DOHH2 (cell line): Measurements from ENCODE around the gene WDR76.
"Not testable (repeated sequence)": the region's sequence is repeated elsewhere in the genome, so short reads cannot be mapped to it uniquely, and the experiment has no call there.

Experiments used
- H3F3A ChIP-seq: fragments of 200-600 bp; sonication (generic), shearing (Covaris generic); 2 replicates; pipeline ENCODE4 v1.6.0; 2016; ENCODE audit warnings: antibody characterized with exemption, mild to moderate bottlenecking; ENCODE audit not compliant: control insufficient read depth, insufficient read depth
- H3K27ac ChIP-seq: fragments of 200-600 bp; sonication (generic); 2 replicates; pipeline ENCODE4 v1.5.1; 2014; ENCODE audit warnings: low read depth, mild to moderate bottlenecking, low read length, moderate library complexity
- H3K27me3 ChIP-seq: fragments of 200-600 bp; sonication (generic); 2 replicates; pipeline ENCODE4 v1.6.1; 2014; ENCODE audit warnings: mild to moderate bottlenecking, low read length, mixed read lengths; ENCODE audit not compliant: control insufficient read depth
- H3K36me3 ChIP-seq: fragments of 200-600 bp; sonication (generic); 2 replicates; pipeline ENCODE4 v1.6.1; 2014; ENCODE audit warnings: mild to moderate bottlenecking, low read length, moderate library complexity, mixed read lengths; ENCODE audit not compliant: control insufficient read depth
- H3K4me1 ChIP-seq: fragments of 200-600 bp; sonication (generic); 2 replicates; pipeline ENCODE4 v1.6.1; 2014; ENCODE audit warnings: mild to moderate bottlenecking, low read length, mixed read lengths; ENCODE audit not compliant: control insufficient read depth
- H3K4me2 ChIP-seq: fragments of 200-600 bp; sonication (generic); 2 replicates; pipeline ENCODE4 v1.6.0; 2014; ENCODE audit warnings: mild to moderate bottlenecking, low read length, moderate library complexity
- H3K4me3 ChIP-seq: fragments of 200-600 bp; sonication (generic); 2 replicates; pipeline ENCODE4 v1.5.1; 2014; ENCODE audit warnings: mild to moderate bottlenecking, low read length, mixed read lengths
- H3K79me2 ChIP-seq: fragments of 200-600 bp; sonication (generic); 2 replicates; pipeline ENCODE4 v1.6.1; 2014; ENCODE audit warnings: mild to moderate bottlenecking, low read length, mixed read lengths; ENCODE audit not compliant: control insufficient read depth
- H3K9me2 ChIP-seq: fragments of 200-600 bp; sonication (generic); replicated peaks from 2 replicates; pipeline ENCODE4 v1.6.1; 2014; ENCODE audit warnings: mild to moderate bottlenecking, low read length, mixed read lengths; ENCODE audit not compliant: control insufficient read depth
- H3K9me3 ChIP-seq: fragments of 200-600 bp; sonication (generic); 2 replicates; pipeline ENCODE4 v1.6.1; 2014; ENCODE audit warnings: antibody characterized with exemption, low read length, mixed read lengths; ENCODE audit not compliant: control insufficient read depth, insufficient read depth
- H4K20me1 ChIP-seq: fragments of 200-600 bp; sonication (generic); 2 replicates; pipeline ENCODE4 v1.6.0; 2014; ENCODE audit warnings: low read depth, mild to moderate bottlenecking, antibody characterized with exemption, low read length, moderate library complexity; ENCODE audit not compliant: control insufficient read depth, insufficient read depth
- EZH2phosphoT487 ChIP-seq: fragments of 200-600 bp; sonication (generic); IDR thresholded peaks from 2 replicates; pipeline ENCODE4 v1.6.1; 2017; ENCODE audit warnings: borderline replicate concordance, mild to moderate bottlenecking, antibody characterized with exemption, low read length, moderate library complexity, mixed read lengths
- TF ChIP-seq, protein P1 (sequence below): fragments of 200-600 bp; sonication (generic); IDR thresholded peaks from one replicate; pipeline ENCODE4 v1.5.1; 2014; ENCODE audit warnings: antibody characterized with exemption, mild to moderate bottlenecking, low read depth, low read length; ENCODE audit not compliant: poor library complexity, severe bottlenecking

WDR76 gene

DNA sequence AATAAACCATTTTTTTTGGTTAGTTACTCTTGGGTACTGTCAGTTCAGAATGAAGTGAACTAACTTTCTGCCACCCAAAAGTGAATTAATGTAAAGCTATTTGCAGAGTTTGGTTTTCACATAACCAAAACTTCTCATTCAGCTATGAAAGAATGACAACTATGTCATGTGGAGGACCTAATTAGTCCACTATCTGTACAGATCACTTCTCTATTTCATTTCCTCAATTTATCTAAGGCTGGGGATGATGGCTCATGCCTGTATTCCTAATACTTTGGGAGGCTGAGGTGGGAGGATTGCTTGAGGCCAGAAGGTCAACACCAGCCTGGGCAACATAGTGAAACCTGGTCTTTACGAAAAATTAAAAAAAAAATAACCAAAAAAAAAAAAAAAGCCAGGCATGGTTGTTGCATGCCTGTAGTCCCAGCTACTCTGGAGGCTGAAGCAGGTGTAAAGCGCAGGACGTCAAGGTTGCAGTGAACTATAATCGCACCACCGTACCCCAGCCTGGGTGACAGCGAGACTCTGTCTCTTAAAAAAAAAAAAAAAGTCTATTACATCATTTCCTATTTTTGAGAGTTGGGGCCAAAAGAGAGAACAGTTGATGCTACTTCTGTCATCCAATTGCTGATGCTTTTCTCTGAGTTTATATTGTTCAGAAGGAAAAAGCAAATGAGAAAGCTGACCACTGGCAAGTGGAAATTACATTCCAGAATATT lies 17.7 kb upstream of the WDR76 start:
- Histone ChIP-seq H3K27me3 (no peaks in the 10 kb centered on the region), H3K9me3 (peaks cover 2% of the 10 kb centered on the region; the same call in 1 of the 2 replicates), H4K20me1 (no peaks in the 10 kb centered on the region), H3K79me2 (peaks cover 28% of the 10 kb centered on the region), H3K4me2 (peak overlapping the region; percentile 78), H3K36me3 (peaks cover 89% of the 10 kb centered on the region), H3K27ac (peak overlapping the region; percentile 97), H3K9me2 (no peaks in the 10 kb centered on the region), H3K4me1 (peaks cover 77% of the 10 kb centered on the region), H3F3A (peaks cover 67% of the 10 kb centered on the region), H3K4me3 (peak overlapping the region; percentile 69)
- TF ChIP-seq, protein P1, sequence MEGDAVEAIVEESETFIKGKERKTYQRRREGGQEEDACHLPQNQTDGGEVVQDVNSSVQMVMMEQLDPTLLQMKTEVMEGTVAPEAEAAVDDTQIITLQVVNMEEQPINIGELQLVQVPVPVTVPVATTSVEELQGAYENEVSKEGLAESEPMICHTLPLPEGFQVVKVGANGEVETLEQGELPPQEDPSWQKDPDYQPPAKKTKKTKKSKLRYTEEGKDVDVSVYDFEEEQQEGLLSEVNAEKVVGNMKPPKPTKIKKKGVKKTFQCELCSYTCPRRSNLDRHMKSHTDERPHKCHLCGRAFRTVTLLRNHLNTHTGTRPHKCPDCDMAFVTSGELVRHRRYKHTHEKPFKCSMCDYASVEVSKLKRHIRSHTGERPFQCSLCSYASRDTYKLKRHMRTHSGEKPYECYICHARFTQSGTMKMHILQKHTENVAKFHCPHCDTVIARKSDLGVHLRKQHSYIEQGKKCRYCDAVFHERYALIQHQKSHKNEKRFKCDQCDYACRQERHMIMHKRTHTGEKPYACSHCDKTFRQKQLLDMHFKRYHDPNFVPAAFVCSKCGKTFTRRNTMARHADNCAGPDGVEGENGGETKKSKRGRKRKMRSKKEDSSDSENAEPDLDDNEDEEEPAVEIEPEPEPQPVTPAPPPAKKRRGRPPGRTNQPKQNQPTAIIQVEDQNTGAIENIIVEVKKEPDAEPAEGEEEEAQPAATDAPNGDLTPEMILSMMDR = no peak
- no peak for TF ChIP-seq EZH2phosphoT487

DNA sequence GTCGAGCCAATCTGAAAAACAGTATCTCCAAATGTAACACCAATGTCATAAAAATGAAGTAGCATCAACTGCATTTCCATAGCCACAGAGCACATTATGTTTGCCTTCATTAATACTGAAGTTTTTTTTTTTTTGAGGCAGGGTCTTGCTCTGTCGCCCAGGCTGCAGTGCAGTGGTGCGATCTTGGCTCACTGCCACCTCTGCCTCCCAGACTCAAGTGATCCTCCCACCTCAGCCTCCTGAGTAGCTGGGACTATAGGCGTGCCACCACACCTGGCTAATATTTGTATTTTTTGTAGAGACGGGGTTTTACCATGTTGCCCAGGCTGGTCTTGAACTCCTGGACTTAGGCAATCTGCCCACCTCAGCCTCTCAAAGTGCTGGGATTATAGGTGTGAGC lies 11.7 kb upstream of the WDR76 start:
- H3K27me3 ChIP-seq, H3K9me2 ChIP-seq, H4K20me1 ChIP-seq, H3K4me2 ChIP-seq, H3K27ac ChIP-seq, H3K9me3 ChIP-seq, H3K4me3 ChIP-seq: not testable (repeated sequence)
- Histone ChIP-seq H3K4me1 (peaks cover 55% of the 10 kb centered on the region), H3K36me3 (peaks cover 88% of the 10 kb centered on the region), H3F3A (peaks cover 27% of the 10 kb centered on the region), H3K79me2 (peaks cover 75% of the 10 kb centered on the region)

DNA sequence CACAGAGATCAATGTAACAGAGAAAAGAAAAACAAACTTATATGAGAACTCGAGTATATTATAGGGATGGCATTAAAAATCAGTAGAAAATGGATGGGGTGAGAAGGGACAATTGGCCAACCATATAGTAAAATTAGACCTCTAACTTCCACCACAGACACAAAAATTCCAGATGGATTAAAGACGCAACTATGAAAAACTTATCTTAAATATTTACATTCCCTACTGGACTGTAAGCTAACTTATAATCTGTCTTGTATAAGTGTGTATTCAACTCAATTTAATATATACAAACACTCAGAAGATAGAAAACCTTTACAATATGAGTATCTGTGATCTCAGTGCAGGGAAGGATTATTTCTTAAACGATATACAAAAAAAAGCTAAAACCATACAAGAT lies 5.3 kb upstream of the WDR76 start:
- peak overlapping the region; percentile 65 for H3K4me3 ChIP-seq

More for the DNA sequence above, 5.3 kb upstream of the WDR76 start:
- Histone ChIP-seq H3K27me3 (no peaks in the 10 kb centered on the region), H3K9me3 (no peaks in the 10 kb centered on the region), H3K4me1 (peaks cover 56% of the 10 kb centered on the region), H3K36me3 (peaks cover 62% of the 10 kb centered on the region), H3F3A (peaks cover 12% of the 10 kb centered on the region), H3K27ac (no peak overlapping the region; the same call in 1 of the 2 replicates), H3K9me2 (no peaks in the 10 kb centered on the region), H3K4me2 (peak overlapping the region; percentile 57), H3K79me2 (peaks cover 98% of the 10 kb centered on the region), H4K20me1 (peaks cover 7% of the 10 kb centered on the region; the same call in 1 of the 2 replicates)
- TF ChIP-seq, protein P1 = no peak
- TF ChIP-seq EZH2phosphoT487 = no peak
